Mesenchymal stem cell (in vitro differentiated cells and primary cell): ENCODE data around the gene AACS.

ENCODE experiments used
- DNase-seq: peaks from one replicate; pipeline ENCODE4 v3.0.0-alpha.2; 2013
- H2AFZ ChIP-seq: one replicate; pipeline ENCODE4 v1.6.1; 2013; ENCODE audit warnings: low read depth, mild to moderate bottlenecking, control low read depth, inconsistent platforms, low read length, moderate library complexity
- H2AK5ac ChIP-seq: 2 replicates; pipeline ENCODE4 v1.6.1; 2013; ENCODE audit warnings: low read length, moderate library complexity, mild to moderate bottlenecking, inconsistent platforms; ENCODE audit not compliant: severe bottlenecking
- H2BK120ac ChIP-seq: one replicate; pipeline ENCODE4 v1.6.1; 2013; ENCODE audit warnings: low read depth, mild to moderate bottlenecking, inconsistent platforms, low read length, moderate library complexity
- H2BK12ac ChIP-seq, 2 experiments: one replicate each; pipeline ENCODE4 v1.6.1; 2013; ENCODE audit warnings: inconsistent platforms in 2 of 2, low read length in 2 of 2, mild to moderate bottlenecking in 2 of 2, moderate library complexity in 2 of 2, control low read depth in 1 of 2
- H2BK15ac ChIP-seq: one replicate; pipeline ENCODE4 v1.6.1; 2013; ENCODE audit warnings: mild to moderate bottlenecking, low read depth, inconsistent platforms; ENCODE audit not compliant: poor library complexity, severe bottlenecking
- H2BK5ac ChIP-seq: 2 replicates; pipeline ENCODE4 v1.6.1; 2013; ENCODE audit warnings: low read depth, mild to moderate bottlenecking, low read length, control low read depth, inconsistent platforms; ENCODE audit not compliant: poor library complexity, severe bottlenecking
- H3K14ac ChIP-seq, 2 experiments: one replicate each; pipeline ENCODE4 v1.6.1; 2013; ENCODE audit warnings: inconsistent platforms in 2 of 2, low read length in 2 of 2, control low read depth in 1 of 2, mild to moderate bottlenecking in 1 of 2, moderate library complexity in 1 of 2
- H3K18ac ChIP-seq, 2 experiments: one replicate each; pipeline ENCODE4 v1.6.1; 2013; ENCODE audit warnings: inconsistent platforms in 2 of 2, low read length in 2 of 2, control low read depth in 1 of 2, low read depth in 1 of 2, mild to moderate bottlenecking in 1 of 2
- H3K23ac ChIP-seq, 2 experiments: one replicate each; pipeline ENCODE4 v1.6.1; 2013; ENCODE audit warnings: inconsistent platforms in 2 of 2, low read length in 2 of 2, mild to moderate bottlenecking in 2 of 2, moderate library complexity in 2 of 2, control low read depth in 1 of 2
- H3K27ac ChIP-seq: 2 replicates; pipeline ENCODE4 v1.5.1; 2013; ENCODE audit warnings: mild to moderate bottlenecking, moderate library complexity, low read length, control low read depth, inconsistent platforms; ENCODE audit not compliant: poor library complexity, severe bottlenecking
- H3K27me3 ChIP-seq, 2 experiments: 2 replicates each; pipeline versions ENCODE4 v1.6.1 to v1.7.0; 2013; ENCODE audit warnings: low read length in 2 of 2, mild to moderate bottlenecking in 2 of 2, moderate library complexity in 2 of 2, control low read depth in 1 of 2, inconsistent platforms in 1 of 2; ENCODE audit not compliant: control insufficient read depth in 1 of 2, insufficient read depth in 1 of 2
- H3K36me3 ChIP-seq, 2 experiments: 2 replicates each; pipeline versions ENCODE4 v1.6.1 to v1.7.0; 2013; ENCODE audit warnings: low read length in 2 of 2, control low read depth in 1 of 2, inconsistent platforms in 1 of 2, low read depth in 1 of 2, mild to moderate bottlenecking in 1 of 2; ENCODE audit not compliant: insufficient read depth in 2 of 2, control insufficient read depth in 1 of 2
- H3K4ac ChIP-seq, 2 experiments: one replicate each; pipeline ENCODE4 v1.6.1; 2013; ENCODE audit warnings: inconsistent platforms in 2 of 2, low read length in 2 of 2, mild to moderate bottlenecking in 2 of 2, moderate library complexity in 2 of 2, control low read depth in 1 of 2, low read depth in 1 of 2
- H3K4me1 ChIP-seq: 2 replicates; pipeline ENCODE4 v1.6.1; 2013; ENCODE audit warnings: low read depth, low read length, control low read depth; ENCODE audit not compliant: control insufficient read depth, insufficient read depth
- H3K4me2 ChIP-seq: 2 replicates; pipeline ENCODE4 v1.6.1; 2013; ENCODE audit warnings: low read length, mild to moderate bottlenecking, inconsistent platforms; ENCODE audit not compliant: poor library complexity, severe bottlenecking
- H3K4me3 ChIP-seq, 2 experiments: 2 replicates each; pipeline versions ENCODE4 v1.5.1 to v1.7.0; 2013; ENCODE audit warnings: low read length in 2 of 2, mild to moderate bottlenecking in 2 of 2, control low read depth in 1 of 2, low read depth in 1 of 2; ENCODE audit not compliant: insufficient read depth in 1 of 2
- H3K79me1 ChIP-seq: replicated peaks from 2 replicates; pipeline ENCODE4 v1.6.1; 2013; ENCODE audit warnings: mild to moderate bottlenecking, control low read depth, low read length, inconsistent platforms; ENCODE audit not compliant: poor library complexity, severe bottlenecking
- H3K9ac ChIP-seq: 2 replicates; pipeline ENCODE4 v1.7.0; 2013; ENCODE audit warnings: mild to moderate bottlenecking, low read length, moderate library complexity
- H3K9me3 ChIP-seq: 2 replicates; pipeline ENCODE4 v1.7.0; 2013; ENCODE audit warnings: mild to moderate bottlenecking, low read length; ENCODE audit not compliant: control insufficient read depth
- H4K8ac ChIP-seq: one replicate; pipeline ENCODE4 v1.6.1; 2013; ENCODE audit warnings: inconsistent platforms, mild to moderate bottlenecking, low read length, moderate library complexity
- H4K91ac ChIP-seq: one replicate; pipeline ENCODE4 v1.6.1; 2013; ENCODE audit warnings: mild to moderate bottlenecking, low read length, inconsistent platforms
- WGBS: methylation state at CpG from one replicate; pipeline ENCODE4 v1.1.7; 2013; ENCODE audit warnings: mixed read lengths; 5-methylcytosine and 5-hydroxymethylcytosine counted together

AACS gene

GRCh38 chr12:125162489-125163028 lies 97.3 kb downstream of the AACS start:
- DNase-seq = no peak
- no peaks in the 10 kb centered on the region for H3K36me3 ChIP-seq
- no peak overlapping the region for H3K23ac ChIP-seq
- H3K27ac ChIP-seq = no peak overlapping the region
- no peak overlapping the region for H3K4me2 ChIP-seq
- H2AK5ac ChIP-seq = no peak overlapping the region
- H2BK12ac ChIP-seq = no peak overlapping the region
- no peak overlapping the region for H4K8ac ChIP-seq
- no peak overlapping the region for H4K91ac ChIP-seq
- no peak overlapping the region for H2BK5ac ChIP-seq
- H3K9ac ChIP-seq = no peak overlapping the region
- no peak overlapping the region for H3K4ac ChIP-seq
- WGBS = 95% methylated on average over 12 of the region's 15 CpGs
- H3K4me1 ChIP-seq = peaks cover 1% of the 10 kb centered on the region
- H3K79me1 ChIP-seq = no peaks in the 10 kb centered on the region
- no peak overlapping the region for H3K18ac ChIP-seq
- no peak overlapping the region for H2BK120ac ChIP-seq
- no peak overlapping the region for H2AFZ ChIP-seq
- H3K27me3 ChIP-seq = peaks cover 12 to 21% of the 10 kb centered on the region in 2 experiments
- H3K4me3 ChIP-seq = no peak overlapping the region
- no peaks in the 10 kb centered on the region for H3K9me3 ChIP-seq
- no peak overlapping the region for H2BK15ac ChIP-seq
- H3K14ac ChIP-seq = no peak overlapping the region

- H3K36me3 ChIP-seq = no peaks in the 10 kb centered on the region
- no peak overlapping the region for H2BK120ac ChIP-seq
- WGBS = 80% methylated on average over 12 of the region's 12 CpGs
- H3K14ac ChIP-seq = no peak overlapping the region
- peaks cover 12 to 26% of the 10 kb centered on the region in 2 experiments for H3K27me3 ChIP-seq
- no peak overlapping the region for H2BK5ac ChIP-seq
- no peak overlapping the region for H3K4me3 ChIP-seq
- no peak overlapping the region for H4K91ac ChIP-seq
- no peaks in the 10 kb centered on the region for H3K9me3 ChIP-seq
- no peak overlapping the region for H2AK5ac ChIP-seq
- H3K4me1 ChIP-seq = peaks cover 1% of the 10 kb centered on the region
- no peak overlapping the region for H4K8ac ChIP-seq
- H2AFZ ChIP-seq = no peak overlapping the region
- no peak for DNase-seq
- H3K9ac ChIP-seq = no peak overlapping the region
- no peaks in the 10 kb centered on the region for H3K79me1 ChIP-seq
- H2BK12ac ChIP-seq = no peak overlapping the region
- no peak overlapping the region for H3K18ac ChIP-seq
- H3K4me2 ChIP-seq = no peak overlapping the region
- no peak overlapping the region for H3K23ac ChIP-seq
- no peak overlapping the region for H3K27ac ChIP-seq
- H3K4ac ChIP-seq = no peak overlapping the region
- H2BK15ac ChIP-seq = no peak overlapping the region
These were observed 97.9 kb downstream of the AACS start for GRCh38 chr12:125163148-125163547.

GRCh38 chr12:125164541-125164940 lies 99.3 kb downstream of the AACS start:
- peaks cover 1% of the 10 kb centered on the region for H3K4me1 ChIP-seq
- no peak overlapping the region for H3K4me2 ChIP-seq
- H3K23ac ChIP-seq = no peak overlapping the region
- no peak overlapping the region for H3K9ac ChIP-seq
- no peaks in the 10 kb centered on the region for H3K79me1 ChIP-seq
- H3K36me3 ChIP-seq = no peaks in the 10 kb centered on the region
- no peak overlapping the region for H2BK5ac ChIP-seq
- H3K27me3 ChIP-seq = peaks cover 12 to 32% of the 10 kb centered on the region in 2 experiments
- H2BK120ac ChIP-seq = no peak overlapping the region
- H2AFZ ChIP-seq = no peak overlapping the region
- no peaks in the 10 kb centered on the region for H3K9me3 ChIP-seq
- no peak overlapping the region for H3K4ac ChIP-seq
- H3K4me3 ChIP-seq = no peak overlapping the region
- H3K14ac ChIP-seq = no peak overlapping the region
- no peak overlapping the region for H2BK15ac ChIP-seq
- H2BK12ac ChIP-seq = no peak overlapping the region
- no peak overlapping the region for H4K8ac ChIP-seq
- H3K27ac ChIP-seq = no peak overlapping the region
- H3K18ac ChIP-seq = no peak overlapping the region
- WGBS = 86% methylated on average over 6 of the region's 8 CpGs
- DNase-seq = no peak
- H2AK5ac ChIP-seq = no peak overlapping the region
- H4K91ac ChIP-seq = no peak overlapping the region

- Histone ChIP-seq H3K4ac (no peak overlapping the region), H3K4me3 (no peak overlapping the region), H3K27me3 (peaks cover 15 to 33% of the 10 kb centered on the region in 2 experiments), H3K4me1 (peaks cover 1% of the 10 kb centered on the region), H2AK5ac (no peak overlapping the region), H3K14ac (no peak overlapping the region), H2AFZ (no peak overlapping the region), H4K8ac (no peak overlapping the region), H3K9ac (no peak overlapping the region), H2BK5ac (no peak overlapping the region), H3K27ac (no peak overlapping the region), H2BK12ac (no peak overlapping the region), H2BK15ac (no peak overlapping the region), H2BK120ac (no peak overlapping the region), H3K18ac (no peak overlapping the region), H3K36me3 (no peaks in the 10 kb centered on the region), H4K91ac (no peak overlapping the region), H3K9me3 (no peaks in the 10 kb centered on the region), H3K4me2 (no peak overlapping the region), H3K23ac (no peak overlapping the region), H3K79me1 (no peaks in the 10 kb centered on the region)
- DNase-seq = no peak
- 57% methylated on average over 4 of the region's 4 CpGs for WGBS
These were observed 100.8 kb downstream of the AACS start for GRCh38 chr12:125166041-125166440.
